K562 (cell line): Measurements from ENCODE around the gene ATF3. TPM values are rescaled to one million over a fixed set of nuclear protein-coding genes. Genes with fewer than 3 reads are reported as not detected.

Experiments
- ATAC-seq: fragments of 200-7000 bp; cut with Tn5 transposase; 3 replicates; pipeline ENCODE4 v1.9.1; 2020; ENCODE audit warnings: moderate library complexity
- BruUV-seq: library from RNA; stranded (reverse); fragments of 400-500 nt; replicated peaks from 2 replicates; lab custom pipeline; 2021; lab: Mats Ljungman, UMichigan
- CTCF ChIA-PET: fragments of 300-600 bp; formaldehyde crosslinking; extraction: SDS; loops from one replicate; lab custom pipeline; 2021; ENCODE audit warnings: low intra/inter-chr PET ratio; lab: Yijun Ruan, JAX
- POLR2A ChIA-PET: fragments of 300-600, 350-650 bp; sonication (Branson Sonifier 250); formaldehyde crosslinking; extraction: SDS; loops from one replicate; lab custom pipeline; 2021; ENCODE audit warnings: antibody characterized with exemption, inconsistent platforms; lab: Yijun Ruan, JAX
- DNase-seq, 4 experiments: peaks; one replicate each; pipeline versions ENCODE4 v3.0.0 to v3.0.0-alpha.2; 2011 to 2018; ENCODE audit warnings: low spot score in 3 of 4, mixed read lengths in 3 of 4; ENCODE audit errors: extremely low read depth in 1 of 4
- FAIRE-seq: peaks from 2 replicates; lab custom pipeline; 2011; peaks lifted over from hg19 to GRCh38; lab: Jason Lieb, UNC
- H2AFZ ChIP-seq: 2 replicates; pipeline ENCODE4 v1.6.0; 2011; ENCODE audit warnings: low read depth, low read length, control low read depth, inconsistent platforms
- H3K27ac ChIP-seq: fragments of 200-600 bp; 3 replicates; pipeline ENCODE4 v1.8.0; 2011; ENCODE audit warnings: low read depth, mild to moderate bottlenecking, control low read depth, inconsistent platforms, low read length, moderate library complexity, mixed read lengths; ENCODE audit errors: extremely low read depth
- H3K27me3 ChIP-seq, 2 experiments: fragments of 300-600 bp in 1 of 2; 2 replicates in 1 of 2; 3 replicates in 1 of 2; pipeline versions ENCODE4 v1.6.0 to v1.8.0; 2011; ENCODE audit warnings: inconsistent platforms in 2 of 2, low read length in 2 of 2, mild to moderate bottlenecking in 1 of 2, mixed read lengths in 1 of 2, moderate library complexity in 1 of 2; ENCODE audit not compliant: control insufficient read depth in 2 of 2, insufficient read depth in 2 of 2
- H3K36me3 ChIP-seq: fragments of 300-600 bp; 3 replicates; pipeline ENCODE4 v1.8.0; 2011; ENCODE audit warnings: mild to moderate bottlenecking, low read length, inconsistent platforms; ENCODE audit not compliant: control insufficient read depth, insufficient read depth
- H3K4me1 ChIP-seq, 2 experiments: fragments of 200-600 bp in 1 of 2; replicated peaks in 1 of 2; 2 replicates in 1 of 2; 3 replicates in 1 of 2; pipeline versions ENCODE4 v1.5.1 to v1.8.0; 2011; ENCODE audit warnings: inconsistent platforms in 2 of 2, low read length in 2 of 2, mild to moderate bottlenecking in 1 of 2, mixed read lengths in 1 of 2, moderate library complexity in 1 of 2; ENCODE audit not compliant: control insufficient read depth in 2 of 2, insufficient read depth in 2 of 2
- H3K4me2 ChIP-seq: 2 replicates; pipeline ENCODE4 v1.6.1; 2011; ENCODE audit warnings: low read length, control low read depth, inconsistent platforms, mixed read lengths; ENCODE audit not compliant: insufficient read depth
- H3K4me3 ChIP-seq: fragments of 200-600 bp; sonication (generic), shearing (Covaris generic); 2 replicates; pipeline ENCODE4 v1.5.1; 2016; ENCODE audit warnings: control low read depth, inconsistent platforms
- H3K79me2 ChIP-seq: fragments of 200-600 bp; 3 replicates; pipeline ENCODE4 v1.8.0; 2011; ENCODE audit warnings: low read length, inconsistent platforms; ENCODE audit not compliant: control insufficient read depth, insufficient read depth
- H3K9ac ChIP-seq, 2 experiments: 2 replicates each; pipeline versions ENCODE4 v1.6.0 to v1.6.1; 2011; ENCODE audit warnings: low read depth in 2 of 2, low read length in 2 of 2, control low read depth in 1 of 2, inconsistent platforms in 1 of 2, mild to moderate bottlenecking in 1 of 2, mixed read lengths in 1 of 2; ENCODE audit not compliant: insufficient read depth in 1 of 2
- H3K9me1 ChIP-seq: one replicate; pipeline ENCODE4 v1.6.0; 2011; ENCODE audit warnings: inconsistent platforms, mild to moderate bottlenecking, low read length, moderate library complexity; ENCODE audit not compliant: control insufficient read depth, insufficient read depth
- H3K9me3 ChIP-seq: replicated peaks from 2 replicates; pipeline ENCODE4 v1.5.1; 2011; ENCODE audit warnings: low read depth, low read length, inconsistent platforms; ENCODE audit not compliant: control insufficient read depth, insufficient read depth
- H4K20me1 ChIP-seq: replicated peaks from 2 replicates; pipeline ENCODE4 v1.6.1; 2011; ENCODE audit warnings: low read length, inconsistent platforms, mixed read lengths; ENCODE audit not compliant: control insufficient read depth, insufficient read depth
- CBX8 ChIP-seq: fragments of 200-600 bp; sonication (generic); IDR thresholded peaks from 2 replicates; pipeline ENCODE4 v1.6.1; 2012; ENCODE audit warnings: borderline replicate concordance, mixed run types, low read depth, mild to moderate bottlenecking, moderate library complexity, mixed read lengths, low read length, control low read depth, inconsistent platforms; ENCODE audit not compliant: poor library complexity, severe bottlenecking; ENCODE audit errors: extremely low read depth
- SMARCB1 ChIP-seq: IDR thresholded peaks from 2 replicates; pipeline ENCODE4 v1.6.1; 2011; ENCODE audit warnings: improper control_type of control experiment, low read depth; ENCODE audit not compliant: insufficient read length
- TAF7 ChIP-seq: fragments of 450-650 bp; IDR thresholded peaks from 2 replicates; pipeline ENCODE4 v1.6.1; 2016; ENCODE audit warnings: missing genetic modification characterization, missing compliant biosample characterization
- U2AF1 ChIP-seq: fragments of 200-400 bp; formaldehyde crosslinking; optimal IDR thresholded peaks from 2 replicates; pipeline ENCODE3; 2017; ENCODE audit warnings: mild to moderate bottlenecking, low read depth, low read length, moderate library complexity
- ZKSCAN8 ChIP-seq: fragments of 200-800 bp; sonication (Bioruptor generic); IDR thresholded peaks from 2 replicates; pipeline ENCODE4 v1.6.1; 2016; ENCODE audit warnings: missing genetic modification characterization, missing compliant biosample characterization
- ZNF589 ChIP-seq: fragments of 200-800 bp; sonication (Bioruptor generic); IDR thresholded peaks from 2 replicates; pipeline ENCODE4 v1.6.1; 2016; ENCODE audit warnings: low read depth, missing genetic modification characterization, missing compliant biosample characterization
- ZNF644 ChIP-seq: fragments of 200-800 bp; sonication (Bioruptor generic); IDR thresholded peaks from 2 replicates; pipeline ENCODE4 v1.6.1; 2016; ENCODE audit warnings: low read depth, missing genetic modification characterization, missing compliant biosample characterization
- WGBS: fragments of 100-300 bp; shearing (Covaris generic); methylation state at CpG from one replicate; pipeline ENCODE4 v1.1.6; 2016; ENCODE audit warnings: low coverage, mixed read lengths; ENCODE audit not compliant: insufficient coverage; ENCODE audit errors: missing lambda C conversion rate; 5-methylcytosine and 5-hydroxymethylcytosine counted together
- in situ Hi-C: fragments of 300-500 bp; cut with MboI; formaldehyde crosslinking; loops from 4 replicates; pipeline ENCODE4 v1.15.0; 2018; ENCODE audit warnings: inconsistent platforms, mixed read lengths
- intact Hi-C: fragments of 100-400 bp; cut with micrococcal nuclease; formaldehyde crosslinking; loops from 2 replicates; pipeline ENCODE4 v1.14.2; 2022
- polyA plus RNA-seq, 8 experiments: library from polyadenylated mRNA; depleted of rRNA in 4 of 8; stranded (reverse) in 5 of 8; unstranded in 3 of 8; fragments of >200 nt; fragmentation: Nextera tagmentation in 2 of 8; fragmentation: Illumina TruSeq in 1 of 8; extraction: Ambion mirVana in 2 of 8; extraction: Trizol in 1 of 8; gene quantifications; 2 replicates each; pipeline versions ENCODE4 v1.2.1 to v1.2.3, GENCODE V29; 2011 to 2014; ENCODE audit warnings: inconsistent platforms in 1 of 8, missing spikeins in 1 of 8
- total RNA-seq, 7 experiments: library from RNA; depleted of rRNA in 6 of 7; stranded (reverse); fragments of >200 nt in 6 of 7; fragmentation: Illumina TruSeq in 2 of 7; extraction: Trizol in 2 of 7; gene quantifications; 2 replicates each; pipeline versions ENCODE4 v1.2.1 to v1.2.3, GENCODE V29; 2011 to 2021; ENCODE audit warnings: low replicate concordance in 1 of 7
- TF ChIP-seq, protein P1 (sequence below): fragments of 450-650 bp; IDR thresholded peaks from 2 replicates; pipeline ENCODE4 v1.6.1; 2017; ENCODE audit warnings: antibody characterized with exemption, mild to moderate bottlenecking
- TF ChIP-seq, protein P2 (sequence below): fragments of 250-450 bp; sonication (Bioruptor Pico); IDR thresholded peaks from 2 replicates; pipeline ENCODE4 v1.4.0; 2020

Gene ATF3
- total and polyA plus RNA-seq, 9 of the 15 experiments (the other 6 are each of a cell fraction or from before 2014, with no cell fraction given), result 3.5 to 28.2 (median 19.8) TPM

GRCh38 chr1:212596798-212597197 is 11.8 kb upstream of the ATF3 start:
- intact Hi-C loops, result loop anchor here (2.0 kb wide), 1 partner anchor 120 kb away; no protein-coding TSS in a partner anchor
- CTCF ChIA-PET, result no interaction called here
- Histone ChIP-seq H3K27me3 (peaks cover 23 to 25% of the 10 kb centered on the region in 2 experiments), H3K27ac (no peak overlapping the region), H3K9ac (no peak overlapping the region), H3K4me3 (no peak overlapping the region), H3K79me2 (no peaks in the 10 kb centered on the region), H2AFZ (no peak overlapping the region), H3K9me1 (no peaks in the 10 kb centered on the region), H3K4me1 (peaks cover 0 to 9% of the 10 kb centered on the region in 2 experiments; a peak in 3 of 5 replicates), H3K4me2 (peak overlapping the region; percentile 49), H4K20me1 (no peaks in the 10 kb centered on the region), H3K9me3 (no peaks in the 10 kb centered on the region), H3K36me3 (no peaks in the 10 kb centered on the region)
- DNase-seq (no peak), FAIRE-seq (no peak), ATAC-seq (no peak)
- WGBS, result 4% methylated on average over 3 of the region's 3 CpGs
- no peak for TF ChIP-seq TAF7 (tag)
- TF ChIP-seq, protein P1, sequence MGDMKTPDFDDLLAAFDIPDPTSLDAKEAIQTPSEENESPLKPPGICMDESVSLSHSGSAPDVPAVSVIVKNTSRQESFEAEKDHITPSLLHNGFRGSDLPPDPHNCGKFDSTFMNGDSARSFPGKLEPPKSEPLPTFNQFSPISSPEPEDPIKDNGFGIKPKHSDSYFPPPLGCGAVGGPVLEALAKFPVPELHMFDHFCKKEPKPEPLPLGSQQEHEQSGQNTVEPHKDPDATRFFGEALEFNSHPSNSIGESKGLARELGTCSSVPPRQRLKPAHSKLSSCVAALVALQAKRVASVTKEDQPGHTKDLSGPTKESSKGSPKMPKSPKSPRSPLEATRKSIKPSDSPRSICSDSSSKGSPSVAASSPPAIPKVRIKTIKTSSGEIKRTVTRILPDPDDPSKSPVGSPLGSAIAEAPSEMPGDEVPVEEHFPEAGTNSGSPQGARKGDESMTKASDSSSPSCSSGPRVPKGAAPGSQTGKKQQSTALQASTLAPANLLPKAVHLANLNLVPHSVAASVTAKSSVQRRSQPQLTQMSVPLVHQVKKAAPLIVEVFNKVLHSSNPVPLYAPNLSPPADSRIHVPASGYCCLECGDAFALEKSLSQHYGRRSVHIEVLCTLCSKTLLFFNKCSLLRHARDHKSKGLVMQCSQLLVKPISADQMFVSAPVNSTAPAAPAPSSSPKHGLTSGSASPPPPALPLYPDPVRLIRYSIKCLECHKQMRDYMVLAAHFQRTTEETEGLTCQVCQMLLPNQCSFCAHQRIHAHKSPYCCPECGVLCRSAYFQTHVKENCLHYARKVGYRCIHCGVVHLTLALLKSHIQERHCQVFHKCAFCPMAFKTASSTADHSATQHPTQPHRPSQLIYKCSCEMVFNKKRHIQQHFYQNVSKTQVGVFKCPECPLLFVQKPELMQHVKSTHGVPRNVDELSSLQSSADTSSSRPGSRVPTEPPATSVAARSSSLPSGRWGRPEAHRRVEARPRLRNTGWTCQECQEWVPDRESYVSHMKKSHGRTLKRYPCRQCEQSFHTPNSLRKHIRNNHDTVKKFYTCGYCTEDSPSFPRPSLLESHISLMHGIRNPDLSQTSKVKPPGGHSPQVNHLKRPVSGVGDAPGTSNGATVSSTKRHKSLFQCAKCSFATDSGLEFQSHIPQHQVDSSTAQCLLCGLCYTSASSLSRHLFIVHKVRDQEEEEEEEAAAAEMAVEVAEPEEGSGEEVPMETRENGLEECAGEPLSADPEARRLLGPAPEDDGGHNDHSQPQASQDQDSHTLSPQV, result no peak
- peak; percentile 94 for TF ChIP-seq ZKSCAN8 (CRISPR knock-in tag)
- TF ChIP-seq U2AF1, result no peak
- TF ChIP-seq, protein P2, sequence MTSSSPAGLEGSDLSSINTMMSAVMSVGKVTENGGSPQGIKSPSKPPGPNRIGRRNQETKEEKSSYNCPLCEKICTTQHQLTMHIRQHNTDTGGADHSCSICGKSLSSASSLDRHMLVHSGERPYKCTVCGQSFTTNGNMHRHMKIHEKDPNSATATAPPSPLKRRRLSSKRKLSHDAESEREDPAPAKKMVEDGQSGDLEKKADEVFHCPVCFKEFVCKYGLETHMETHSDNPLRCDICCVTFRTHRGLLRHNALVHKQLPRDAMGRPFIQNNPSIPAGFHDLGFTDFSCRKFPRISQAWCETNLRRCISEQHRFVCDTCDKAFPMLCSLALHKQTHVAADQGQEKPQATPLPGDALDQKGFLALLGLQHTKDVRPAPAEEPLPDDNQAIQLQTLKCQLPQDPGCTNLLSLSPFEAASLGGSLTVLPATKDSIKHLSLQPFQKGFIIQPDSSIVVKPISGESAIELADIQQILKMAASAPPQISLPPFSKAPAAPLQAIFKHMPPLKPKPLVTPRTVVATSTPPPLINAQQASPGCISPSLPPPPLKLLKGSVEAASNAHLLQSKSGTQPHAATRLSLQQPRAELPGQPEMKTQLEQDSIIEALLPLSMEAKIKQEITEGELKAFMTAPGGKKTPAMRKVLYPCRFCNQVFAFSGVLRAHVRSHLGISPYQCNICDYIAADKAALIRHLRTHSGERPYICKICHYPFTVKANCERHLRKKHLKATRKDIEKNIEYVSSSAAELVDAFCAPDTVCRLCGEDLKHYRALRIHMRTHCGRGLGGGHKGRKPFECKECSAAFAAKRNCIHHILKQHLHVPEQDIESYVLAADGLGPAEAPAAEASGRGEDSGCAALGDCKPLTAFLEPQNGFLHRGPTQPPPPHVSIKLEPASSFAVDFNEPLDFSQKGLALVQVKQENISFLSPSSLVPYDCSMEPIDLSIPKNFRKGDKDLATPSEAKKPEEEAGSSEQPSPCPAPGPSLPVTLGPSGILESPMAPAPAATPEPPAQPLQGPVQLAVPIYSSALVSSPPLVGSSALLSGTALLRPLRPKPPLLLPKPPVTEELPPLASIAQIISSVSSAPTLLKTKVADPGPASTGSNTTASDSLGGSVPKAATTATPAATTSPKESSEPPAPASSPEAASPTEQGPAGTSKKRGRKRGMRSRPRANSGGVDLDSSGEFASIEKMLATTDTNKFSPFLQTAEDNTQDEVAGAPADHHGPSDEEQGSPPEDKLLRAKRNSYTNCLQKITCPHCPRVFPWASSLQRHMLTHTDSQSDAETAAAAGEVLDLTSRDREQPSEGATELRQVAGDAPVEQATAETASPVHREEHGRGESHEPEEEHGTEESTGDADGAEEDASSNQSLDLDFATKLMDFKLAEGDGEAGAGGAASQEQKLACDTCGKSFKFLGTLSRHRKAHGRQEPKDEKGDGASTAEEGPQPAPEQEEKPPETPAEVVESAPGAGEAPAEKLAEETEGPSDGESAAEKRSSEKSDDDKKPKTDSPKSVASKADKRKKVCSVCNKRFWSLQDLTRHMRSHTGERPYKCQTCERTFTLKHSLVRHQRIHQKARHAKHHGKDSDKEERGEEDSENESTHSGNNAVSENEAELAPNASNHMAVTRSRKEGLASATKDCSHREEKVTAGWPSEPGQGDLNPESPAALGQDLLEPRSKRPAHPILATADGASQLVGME (CRISPR knock-in tag), result no peak
- no peak for TF ChIP-seq ZNF644 (tag)
- TF ChIP-seq SMARCB1, result no peak
- 0 out of 2 replicates have a peak, but pooled peaks have one; percentile 3 for TF ChIP-seq ZNF589 (CRISPR knock-in tag)
- TF ChIP-seq CBX8, result peak; percentile 48
- BruUV-seq, result no TSS peak
- in situ Hi-C loops, result loop anchor here (5.0 kb wide), 1 partner anchor 119 kb away; no protein-coding TSS in a partner anchor
- POLR2A ChIA-PET, result interaction anchor here (0.6 to 2.2 kb wide), 6 partner anchors 9 to 36 kb away, joined by 3 to 34 read pairs (median 4); partner anchors contain the start of gene ATF3
